ENCODE measurements around the gene C11orf21. TPM values are rescaled to one million over a fixed set of nuclear protein-coding genes. Genes with fewer than 3 reads are reported as not detected.

C11orf21 gene
- total and polyA plus RNA-seq, 2 of the 8 experiments (the other 6 are each of a cell fraction or from before 2014, with no cell fraction given): not detected

DNA sequence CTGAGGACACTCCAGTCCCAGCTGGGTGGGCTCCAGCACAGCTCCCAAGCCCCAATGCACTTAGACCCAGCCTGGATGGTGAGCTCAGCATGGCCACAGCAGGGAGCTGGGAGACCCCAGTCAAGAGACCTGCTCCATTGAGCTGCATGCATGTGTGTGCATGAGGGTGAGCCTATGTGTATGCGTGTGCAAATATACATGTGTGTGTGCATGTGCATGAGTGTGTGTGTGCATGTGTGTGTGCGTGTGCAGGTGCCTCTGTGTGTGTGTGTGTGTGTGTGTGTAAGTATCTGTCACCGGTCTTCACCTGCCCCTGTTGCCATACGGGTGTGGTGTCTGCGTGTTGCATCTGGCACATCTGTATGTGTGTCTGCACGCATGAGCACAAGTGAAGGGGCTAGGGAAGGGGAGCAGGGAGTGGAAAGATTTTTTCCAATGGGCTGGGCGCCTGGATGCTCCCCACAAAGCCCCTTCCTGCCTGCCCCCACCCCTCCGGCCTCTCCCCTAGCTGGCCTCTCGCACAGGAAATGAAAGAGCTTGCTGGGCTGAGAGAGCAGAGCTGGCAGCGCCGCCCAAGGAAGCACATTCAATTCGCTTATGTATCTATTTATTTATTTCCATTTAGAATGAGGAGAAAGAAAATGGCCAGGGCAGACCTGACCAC, 4.2 kb upstream of the C11orf21 start:
- Histone ChIP-seq H4K5ac (ENCODE audit: insufficient read length, low read depth, low read length) (peak overlapping the region; percentile 18), H3K4ac (replicated peaks; ENCODE audit: insufficient read length, low read depth, low read length) (no peak overlapping the region), H3K4me3 (ENCODE audit: extremely low read depth in 1 of 4, insufficient read depth in 2 of 4, low read depth in 3 of 4, low read length in 4 of 4) (no peak overlapping the region), H3K79me2 (ENCODE audit: control insufficient read depth in 1 of 2, insufficient read depth in 2 of 2, low read length in 2 of 2) (no peaks in the 10 kb centered on the region), H2AK5ac (ENCODE audit: low read depth, low read length) (no peak overlapping the region), H3K56ac (replicated peaks; ENCODE audit: insufficient read length, low read depth, low read length) (no peak overlapping the region), H2BK15ac (ENCODE audit: low read length) (no peak overlapping the region; the same call in 1 of the 2 replicates), H2BK12ac (ENCODE audit: low read depth, low read length) (no peak overlapping the region; the same call in 1 of the 2 replicates), H3K36me3 (ENCODE audit: control insufficient read depth in 2 of 4, insufficient read depth in 4 of 4, low read length in 3 of 4) (no peaks in the 10 kb centered on the region), H3K27ac (ENCODE audit: low read depth, low read length) (no peak overlapping the region), H3K4me1 (replicated peaks in 1 of 4; ENCODE audit: control insufficient read depth in 3 of 4, insufficient read depth in 4 of 4, low read length in 3 of 4) (peaks cover 0 to 3% (median 0%) of the 10 kb centered on the region in 4 experiments; a peak in 1 of 7 replicates), H3K14ac (ENCODE audit: insufficient read length) (no peak overlapping the region), H4K20me1 (replicated peaks in 1 of 2; ENCODE audit: control insufficient read depth in 1 of 2, insufficient read depth in 2 of 2, low read length in 2 of 2) (peaks cover 0 to 3% of the 10 kb centered on the region in 2 experiments), H2BK5ac (ENCODE audit: low read depth, low read length) (no peak overlapping the region), H2BK120ac (replicated peaks; ENCODE audit: low read depth, low read length) (no peak overlapping the region), H2BK20ac (ENCODE audit: low read length) (no peak overlapping the region; the same call in 1 of the 2 replicates), H3K79me1 (ENCODE audit: low read depth, low read length) (no peaks in the 10 kb centered on the region), H3K9me3 (ENCODE audit: insufficient read depth in 2 of 2, low read depth in 1 of 2, low read length in 1 of 2) (no peaks in the 10 kb centered on the region), H3K4me2 (ENCODE audit: insufficient read depth in 1 of 2, low read depth in 2 of 2, low read length in 2 of 2) (no peak overlapping the region), H3K9ac (replicated peaks in 1 of 4; ENCODE audit: extremely low read depth in 1 of 4, low read depth in 3 of 4, low read length in 3 of 4) (no peak overlapping the region), H3K23me2 (ENCODE audit: low read depth, low read length) (no peaks in the 10 kb centered on the region), H3K27me3 (replicated peaks in 1 of 4; ENCODE audit: control insufficient read depth in 3 of 4, extremely low read depth in 1 of 4, insufficient read depth in 3 of 4, low read length in 3 of 4) (no peaks in the 10 kb centered on the region), H4K91ac (replicated peaks; ENCODE audit: insufficient read length, low read length) (no peak overlapping the region), H3K18ac (ENCODE audit: extremely low read depth, low read length) (peak overlapping the region; percentile 19; the same call in 1 of the 2 replicates), H4K8ac (ENCODE audit: extremely low read depth, insufficient read depth, low read length) (peak overlapping the region; percentile 62; the same call in 1 of the 2 replicates), H2AFZ (ENCODE audit: low read length) (no peak overlapping the region), H3K23ac (ENCODE audit: insufficient read length) (no peak overlapping the region)
- FAIRE-seq: no peak
- 77% methylated on average over 9 of the region's 12 CpGs; no CpG with 5 or more reads in 1 of the 2 experiments for WGBS, 2 experiments (ENCODE audit: extremely low coverage in 1 of 2, insufficient coverage in 1 of 2, insufficient read length in 1 of 2, insufficient replicate concordance in 2 of 2, low coverage in 1 of 2, low lambda C conversion rate in 2 of 2, missing lambda C conversion rate in 1 of 2)
- POLR2A ChIA-PET (ENCODE audit: partially characterized antibody): interaction anchor here (0.8 to 2.4 kb wide), 6 partner anchors 72 to 118 kb away, joined by 3 to 14 read pairs (median 6); partner anchors contain the start of gene TSSC4
- no peak for DNase-seq (ENCODE audit: low read depth in 1 of 2, low spot score in 2 of 2)
- CTCF ChIA-PET (ENCODE audit: partially characterized antibody): interaction anchor here (0.6 to 14.9 kb wide), 53 partner anchors 10 to 750 kb away, joined by 3 to 333 read pairs (median 6); partner anchors contain the start of genes CD81, TH and TSSC4
- TF ChIP-seq SUZ12 (IDR thresholded peaks at IDR 0.05; ENCODE audit: low read length) (no peak), NRF1 (IDR thresholded peaks at IDR 0.05; ENCODE audit: low read depth, low read length) (no peak), TCF12 (IDR thresholded peaks at IDR 0.05; ENCODE audit: low read depth, low read length) (no peak), EGR1 (IDR thresholded peaks at IDR 0.05; ENCODE audit: borderline replicate concordance, low read depth, low read length) (no peak), RXRA (IDR thresholded peaks at IDR 0.05; ENCODE audit: insufficient read depth, low read depth, low read length) (no peak), SP4 (IDR thresholded peaks at IDR 0.05; ENCODE audit: low read length) (no peak), BACH1 (IDR thresholded peaks at IDR 0.05; ENCODE audit: low read length) (no peak), CBX8 (IDR thresholded peaks at IDR 0.05; ENCODE audit: borderline replicate concordance, low read depth, low read length) (no peak), SRF (IDR thresholded peaks at IDR 0.05; ENCODE audit: low read depth, low read length) (no peak), POLR2A (IDR thresholded peaks at IDR 0.05; ENCODE audit: control extremely low read depth in 1 of 2, low read depth in 2 of 2, low read length in 2 of 2) (no peak), CHD1 (IDR thresholded peaks at IDR 0.05; ENCODE audit: low read depth, low read length) (no peak), TEAD4 (IDR thresholded peaks at IDR 0.05; ENCODE audit: low read depth, low read length) (no peak)
- TF ChIP-seq, protein P1, sequence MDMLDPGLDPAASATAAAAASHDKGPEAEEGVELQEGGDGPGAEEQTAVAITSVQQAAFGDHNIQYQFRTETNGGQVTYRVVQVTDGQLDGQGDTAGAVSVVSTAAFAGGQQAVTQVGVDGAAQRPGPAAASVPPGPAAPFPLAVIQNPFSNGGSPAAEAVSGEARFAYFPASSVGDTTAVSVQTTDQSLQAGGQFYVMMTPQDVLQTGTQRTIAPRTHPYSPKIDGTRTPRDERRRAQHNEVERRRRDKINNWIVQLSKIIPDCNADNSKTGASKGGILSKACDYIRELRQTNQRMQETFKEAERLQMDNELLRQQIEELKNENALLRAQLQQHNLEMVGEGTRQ (IDR thresholded peaks at IDR 0.05; ENCODE audit: low read length): no peak

All from H1 (cell line).